Peyer's patch (tissue), 4 donors: ENCODE data around the gene DEFB132.

Experiments used
- CTCF ChIP-seq, 6 experiments: fragments of 450-650 bp in 4 of 6; fragments of 200-600 bp in 2 of 6; sonication (generic) in 1 of 6; IDR thresholded peaks; one replicate each; pipeline ENCODE4 v1.5.1; 2017 to 2019; ENCODE audit warnings: antibody characterized with exemption in 6 of 6, mild to moderate bottlenecking in 3 of 6, moderate library complexity in 1 of 6
- POLR2A ChIP-seq, 2 donors: fragments of 450-650 bp; IDR thresholded peaks; one replicate each; pipeline ENCODE4 v1.5.1; 2017; ENCODE audit warnings: antibody characterized with exemption in 2 of 2, mild to moderate bottlenecking in 2 of 2, moderate library complexity in 2 of 2

GRCh38 chr20:215796-216195, 41.7 kb upstream of the DEFB132 start:
- TF ChIP-seq CTCF (IDR thresholded peaks at IDR 0.05) (no peak), POLR2A (IDR thresholded peaks at IDR 0.05) (no peak)
